Type B pancreatic cell (in vitro differentiated cells): ENCODE data around the gene EXOC7. TPM values are rescaled to one million over a fixed set of nuclear protein-coding genes. Genes with fewer than 3 reads are reported as not detected.

Source experiments
- DNase-seq: peaks from one replicate; pipeline ENCODE4 v3.0.0; 2021; ENCODE audit warnings: mixed read lengths; ENCODE audit not compliant: unreplicated experiment; ENCODE audit errors: extremely low spot score
- H3K27ac Mint-ChIP-seq: 2 replicates; pipeline ENCODE4 v1.8.0; 2021; ENCODE audit warnings: mild to moderate bottlenecking, mixed read lengths
- H3K27me3 Mint-ChIP-seq: 2 replicates; pipeline ENCODE4 v1.8.0; 2021; ENCODE audit warnings: mixed read lengths
- H3K36me3 Mint-ChIP-seq: 2 replicates; pipeline ENCODE4 v1.8.0; 2021; ENCODE audit warnings: mixed read lengths
- H3K4me1 Mint-ChIP-seq: one replicate; pipeline ENCODE4 v1.8.0; 2021; ENCODE audit warnings: mixed read lengths; ENCODE audit not compliant: unreplicated experiment
- H3K4me3 Mint-ChIP-seq: 2 replicates; pipeline ENCODE4 v1.8.0; 2021; ENCODE audit warnings: mild to moderate bottlenecking, mixed read lengths
- H3K9me3 Mint-ChIP-seq: 2 replicates; pipeline ENCODE4 v1.8.0; 2021; ENCODE audit warnings: mixed read lengths
- CTCF ChIP-seq: fragments of 200-600 bp; sonication (generic); conservative IDR thresholded peaks from 2 replicates; pipeline ENCODE4 v1.5.0; 2021; ENCODE audit warnings: antibody characterized with exemption, mild to moderate bottlenecking
- total RNA-seq: library from RNA; stranded (reverse); gene quantifications from 2 replicates; pipeline ENCODE4 v1.2.1, GENCODE V29; 2021; ENCODE audit warnings: low replicate concordance

The EXOC7 gene
- total RNA-seq, 1 donor from 2014 or later: 201 TPM

DNA sequence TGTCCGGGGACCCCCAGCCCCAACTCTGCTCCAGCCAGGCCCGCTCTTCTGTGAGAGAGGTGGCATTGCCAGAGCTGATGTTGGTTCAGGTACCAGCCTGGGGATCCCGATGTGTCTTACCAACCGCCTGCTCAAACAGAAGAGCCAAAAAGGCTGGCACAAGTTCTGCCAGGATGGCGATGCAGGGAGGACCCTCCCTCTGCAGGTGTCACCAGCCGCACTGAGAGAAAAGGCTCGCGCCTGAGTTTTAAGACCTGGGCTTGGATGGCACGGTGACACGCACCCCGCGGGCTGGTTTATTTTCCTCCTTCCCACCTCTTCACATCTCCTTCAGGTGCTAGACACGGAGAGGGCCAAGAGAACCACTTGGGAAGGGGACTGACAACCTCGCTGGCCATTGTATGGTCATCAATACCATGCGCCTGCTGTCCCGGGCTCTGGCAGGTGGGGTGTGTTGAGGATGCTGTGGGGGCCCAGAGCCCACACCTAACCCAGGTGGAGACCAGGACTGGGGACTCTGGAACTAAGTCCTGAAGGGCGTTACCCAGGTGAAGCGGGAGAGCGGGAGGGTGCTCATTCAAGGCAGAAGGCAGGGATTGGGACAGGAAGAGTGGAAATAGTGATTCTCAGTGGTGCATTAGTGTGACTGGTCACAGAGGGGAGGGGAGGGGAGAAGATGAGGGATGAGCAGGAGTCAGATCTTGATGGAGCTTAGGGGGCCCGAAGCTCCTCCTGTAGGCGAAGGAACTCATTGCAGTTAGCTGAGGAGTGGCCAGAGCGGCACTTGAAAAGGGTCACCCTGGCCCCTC, 21.2 kb upstream of the EXOC7 start:
- Mint-ChIP-seq H3K4me1 (peaks cover 4% of the 10 kb centered on the region), H3K27ac (no peak overlapping the region), H3K9me3 (no peaks in the 10 kb centered on the region), H3K27me3 (no peaks in the 10 kb centered on the region), H3K4me3 (no peak overlapping the region), H3K36me3 (no peaks in the 10 kb centered on the region)
- peak; percentile 59 for TF ChIP-seq CTCF
- no peak for DNase-seq

GRCh38 chr17:76123749-76124581, 20.4 kb upstream of the EXOC7 start:
- no peak for DNase-seq
- no peaks in the 10 kb centered on the region for H3K36me3 Mint-ChIP-seq
- no peak for TF ChIP-seq CTCF
- no peak overlapping the region for H3K4me3 Mint-ChIP-seq
- H3K4me1 Mint-ChIP-seq: peaks cover 9% of the 10 kb centered on the region
- H3K9me3 Mint-ChIP-seq: no peaks in the 10 kb centered on the region
- H3K27me3 Mint-ChIP-seq: no peaks in the 10 kb centered on the region
- H3K27ac Mint-ChIP-seq: no peak overlapping the region

- no peaks in the 10 kb centered on the region for H3K9me3 Mint-ChIP-seq
- H3K4me3 Mint-ChIP-seq: no peak overlapping the region
- no peaks in the 10 kb centered on the region for H3K36me3 Mint-ChIP-seq
- H3K27ac Mint-ChIP-seq: no peak overlapping the region
- no peaks in the 10 kb centered on the region for H3K27me3 Mint-ChIP-seq
- peaks cover 9% of the 10 kb centered on the region for H3K4me1 Mint-ChIP-seq
- no peak for TF ChIP-seq CTCF
- DNase-seq: no peak
Observed at GRCh38 chr17:76123191-76123499, 19.6 kb upstream of the EXOC7 start.

DNA sequence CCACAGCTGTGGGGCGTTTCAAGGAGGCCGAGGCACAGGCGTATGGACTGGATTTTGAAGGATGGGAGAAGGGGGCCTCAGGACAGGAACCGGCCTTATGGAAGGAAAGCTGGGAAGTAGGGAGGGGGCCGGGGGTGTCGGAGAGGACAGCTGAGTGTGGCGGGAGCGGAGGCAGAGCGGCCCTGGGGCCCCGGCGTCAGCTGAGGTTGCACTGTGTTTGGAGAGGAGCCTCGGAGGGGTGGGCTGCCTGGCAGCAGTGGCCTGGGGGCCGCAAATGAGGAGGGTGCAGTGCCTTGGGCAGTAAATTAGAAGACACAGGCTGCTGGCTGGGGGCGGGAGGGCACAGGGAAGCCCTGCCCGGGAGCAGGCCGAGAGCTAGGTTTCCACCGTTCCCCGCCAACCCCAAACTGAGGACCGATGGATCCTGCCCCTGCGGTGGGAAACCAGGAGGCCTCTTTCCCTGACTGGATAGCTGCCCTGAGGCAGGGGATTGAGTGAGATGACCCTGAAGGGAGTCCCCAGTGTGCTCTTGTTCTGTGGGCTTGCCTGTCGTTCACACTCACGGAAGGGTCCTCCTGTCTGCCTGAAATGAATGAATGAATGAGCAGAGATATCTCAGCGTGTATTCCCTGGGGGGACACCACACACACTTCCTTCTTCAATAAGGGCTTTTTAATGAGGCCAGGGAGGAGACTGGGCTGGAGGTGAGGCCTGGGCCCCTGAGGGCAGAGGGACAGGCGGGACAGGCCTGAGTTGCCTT, 19.0 kb upstream of the EXOC7 start:
- Mint-ChIP-seq H3K27me3 (no peaks in the 10 kb centered on the region), H3K27ac (no peak overlapping the region), H3K36me3 (no peaks in the 10 kb centered on the region), H3K4me1 (peaks cover 9% of the 10 kb centered on the region), H3K4me3 (no peak overlapping the region), H3K9me3 (no peaks in the 10 kb centered on the region)
- DNase-seq: no peak
- TF ChIP-seq CTCF: no peak

DNA sequence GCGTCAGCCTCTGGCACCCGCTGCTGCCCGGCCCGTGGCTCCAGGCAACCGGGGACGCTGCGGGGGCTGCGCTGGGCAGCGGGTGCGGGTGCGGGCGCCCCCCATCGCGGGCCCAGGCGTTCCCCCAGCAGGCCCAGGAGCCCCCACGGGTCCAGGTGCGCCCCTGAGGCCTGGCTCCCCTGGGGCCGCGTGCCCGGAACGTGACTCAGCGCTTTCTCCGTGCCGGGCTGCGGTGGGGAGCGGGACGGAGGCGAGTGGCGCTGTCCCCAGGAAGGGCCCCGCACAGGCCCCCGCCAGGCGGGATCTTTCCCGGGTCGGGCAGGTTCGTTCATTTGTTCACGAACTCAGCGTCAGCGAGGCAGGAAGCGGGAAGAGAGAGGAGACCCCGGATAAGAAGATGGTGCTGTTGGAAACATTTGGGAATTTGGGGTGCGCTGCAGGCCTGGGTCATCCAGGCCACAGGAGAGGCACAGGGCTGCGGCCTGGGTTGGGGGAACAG, 18.4 kb upstream of the EXOC7 start:
- Mint-ChIP-seq H3K27me3 (no peaks in the 10 kb centered on the region), H3K9me3 (no peaks in the 10 kb centered on the region), H3K4me3 (no peak overlapping the region), H3K27ac (no peak overlapping the region), H3K4me1 (peaks cover 9% of the 10 kb centered on the region), H3K36me3 (no peaks in the 10 kb centered on the region)
- no peak for DNase-seq
- no peak for TF ChIP-seq CTCF
